GM19035 (cell line): ENCODE data around the gene LCP1.

Source experiments
- ATAC-seq: cut with Tn5 transposase; IDR thresholded peaks from one replicate; pipeline ENCODE4 v1.9.1; 2021; ENCODE audit not compliant: unreplicated experiment

LCP1 gene

GRCh38 chr13:46183018-46183946 is 1.3 kb upstream of the LCP1 start:
- no peak for ATAC-seq

GRCh38 chr13:46182491-46182877 is 507 bp upstream of the LCP1 start:
- no peak for ATAC-seq

DNA sequence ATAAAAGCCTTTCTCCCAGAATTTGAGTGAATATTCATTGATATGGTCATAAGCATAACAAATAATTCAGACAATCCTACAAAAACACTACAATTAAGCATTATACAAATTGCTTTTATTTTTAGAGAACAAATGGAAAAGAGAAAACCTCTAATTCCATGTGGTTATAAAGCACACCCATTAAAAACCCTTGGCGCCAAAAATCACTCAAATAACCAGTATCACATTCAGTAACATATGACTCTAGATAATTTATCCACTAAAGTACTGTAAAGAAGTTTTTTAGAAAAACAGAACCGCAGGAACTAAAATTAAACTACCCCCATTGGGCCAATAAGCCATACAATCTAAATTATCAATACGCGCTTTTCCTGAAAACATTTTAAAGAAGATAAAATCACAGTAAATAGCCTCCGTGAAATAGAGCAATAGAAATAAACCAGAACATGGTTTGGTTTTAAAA is 569 bp downstream of the LCP1 start:
- ATAC-seq: no peak

DNA sequence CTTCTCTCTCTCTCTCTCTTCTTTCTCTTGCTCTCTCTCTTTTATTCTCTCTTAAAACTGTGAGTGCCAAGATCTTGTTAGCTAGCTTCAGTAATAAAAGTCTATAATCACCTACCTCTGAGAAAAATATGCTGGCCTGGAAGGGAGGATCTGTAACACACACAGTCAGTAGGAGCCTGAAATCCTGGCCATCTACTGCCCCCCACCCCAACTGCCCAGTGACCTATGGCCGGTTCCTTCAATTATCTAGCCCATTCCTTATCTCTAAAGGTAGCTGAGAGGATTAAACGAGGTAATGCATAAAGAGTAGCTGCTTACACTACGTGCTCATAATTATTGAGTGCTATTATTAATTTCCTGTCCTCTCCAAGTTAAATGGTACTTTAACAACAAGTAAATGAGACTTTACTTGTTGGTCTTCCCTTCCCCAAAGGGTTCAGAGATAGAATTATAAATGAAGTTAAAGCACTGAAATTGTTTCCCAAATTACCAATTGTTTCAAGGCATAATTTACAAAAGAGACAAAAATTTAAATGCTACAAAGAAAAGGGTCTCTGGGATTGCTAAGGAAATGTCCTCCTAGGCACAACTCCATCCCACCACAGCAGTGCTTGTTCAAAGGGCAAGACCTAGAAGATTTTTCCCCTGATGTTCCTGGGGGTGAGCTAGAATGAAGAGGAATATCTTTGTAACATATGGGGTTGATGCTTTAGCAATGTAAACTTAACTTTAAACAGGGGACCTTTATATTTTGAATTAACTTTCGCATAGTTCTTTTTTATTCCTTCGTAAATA is 1.8 kb downstream of the LCP1 start:
- ATAC-seq: no peak

- ATAC-seq: no peak
Measured at GRCh38 chr13:46179491-46179908, 2.5 kb downstream of the LCP1 start.

DNA sequence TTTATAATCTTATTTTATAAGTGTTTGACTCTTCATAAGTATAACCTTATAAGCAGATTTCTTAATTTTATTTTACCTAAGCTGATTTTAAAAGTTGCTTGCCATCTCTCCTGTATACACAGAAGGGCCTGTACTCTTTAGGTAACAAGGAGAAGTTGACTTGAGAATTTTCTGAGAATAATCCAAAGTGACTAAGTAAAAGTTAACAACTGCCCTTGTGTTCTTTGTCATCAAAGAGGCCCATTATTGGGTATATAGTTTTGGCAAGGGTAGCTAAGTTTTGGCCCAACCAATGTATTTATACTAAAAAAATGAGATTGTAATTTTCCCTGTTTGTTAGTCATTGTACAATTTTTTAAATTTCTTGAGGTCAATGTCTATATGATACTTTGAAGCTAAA is 3.2 kb downstream of the LCP1 start:
- ATAC-seq: no peak

DNA sequence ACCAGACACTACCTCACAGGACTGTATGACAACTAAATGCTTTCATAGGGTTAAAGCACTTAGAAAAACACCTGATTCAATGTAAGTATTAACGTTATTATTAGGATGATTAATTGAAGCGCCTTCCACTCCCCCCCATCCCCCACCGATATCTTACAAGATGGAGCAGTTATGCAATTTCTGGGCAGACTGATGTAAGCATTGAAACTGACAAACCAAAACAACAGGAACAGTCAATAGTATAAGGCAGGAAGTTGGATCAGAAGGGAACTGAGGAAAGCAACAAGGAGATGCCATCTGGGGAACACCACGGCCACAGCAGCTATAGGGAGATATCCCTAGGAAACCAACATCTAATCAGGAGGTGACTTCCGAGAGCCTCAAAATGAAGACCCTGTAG is 3.8 kb downstream of the LCP1 start:
- no peak for ATAC-seq

- ATAC-seq: peak; percentile 39
Measured at GRCh38 chr13:46176756-46177155, 5.2 kb downstream of the LCP1 start.

DNA sequence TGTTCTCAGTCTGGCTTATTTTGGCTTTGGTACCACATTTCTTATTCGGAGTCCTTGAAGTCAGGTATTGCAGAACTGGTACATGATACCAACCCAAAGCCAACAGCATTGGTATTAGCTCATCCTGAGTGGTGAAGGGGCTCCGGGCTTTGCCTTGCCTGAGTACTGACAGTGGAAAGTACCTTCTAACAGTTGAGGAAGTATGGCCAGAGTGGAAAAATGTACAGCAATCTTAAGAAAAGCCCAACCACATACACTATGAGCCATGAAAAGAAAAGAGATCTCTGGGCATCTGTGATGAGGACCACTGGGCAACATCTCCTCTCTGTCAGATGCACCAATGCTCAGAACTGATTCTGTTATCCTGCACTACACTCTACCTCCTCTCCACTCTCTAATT is 8.3 kb downstream of the LCP1 start:
- ATAC-seq: peak; percentile 30

GRCh38 chr13:46172531-46172991 is 9.4 kb downstream of the LCP1 start:
- no peak for ATAC-seq

GRCh38 chr13:46171739-46172138 is 10.2 kb downstream of the LCP1 start:
- ATAC-seq: no peak

- ATAC-seq: no peak
Measured at GRCh38 chr13:46171217-46171616, 10.8 kb downstream of the LCP1 start.

GRCh38 chr13:46170687-46171086 is 11.3 kb downstream of the LCP1 start:
- ATAC-seq: no peak

DNA sequence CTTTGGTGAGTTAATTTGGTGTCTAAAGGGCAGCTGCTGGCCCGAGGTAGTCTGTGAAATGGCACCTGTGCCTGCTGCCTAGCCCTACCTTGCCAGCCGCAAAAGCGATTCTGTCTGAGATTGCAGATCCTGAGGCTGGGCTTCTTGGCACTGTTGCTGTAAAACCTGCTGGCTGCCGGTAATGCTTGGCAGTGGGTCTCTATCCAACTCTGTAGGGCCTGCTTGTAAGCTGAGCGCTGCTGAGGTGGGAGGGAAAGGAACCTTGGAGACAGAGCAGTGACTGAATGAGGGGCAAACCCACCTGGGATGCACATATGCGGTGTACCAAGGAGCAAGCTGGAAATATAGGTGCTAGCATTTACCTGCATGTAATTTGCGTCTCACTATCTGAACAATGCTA is 11.7 kb downstream of the LCP1 start:
- ATAC-seq: no peak

DNA sequence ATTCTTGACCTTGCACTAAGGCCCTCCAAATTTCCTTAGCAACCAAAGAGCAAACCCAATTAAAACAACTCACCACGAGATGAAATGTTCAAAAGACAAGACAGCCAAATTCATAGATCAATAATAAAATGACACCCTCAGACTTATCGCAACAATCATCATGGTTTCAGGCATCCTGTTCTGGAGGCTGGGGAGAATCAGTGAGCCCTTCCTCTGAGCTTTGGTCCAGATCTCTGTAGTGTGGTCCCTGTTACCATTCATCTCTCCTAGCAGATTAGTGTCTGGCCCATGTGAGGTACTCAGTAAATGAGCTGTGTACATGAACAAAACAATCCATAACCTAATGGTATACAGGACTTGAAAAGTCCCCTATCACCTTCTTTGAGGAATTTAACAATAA is 12.2 kb downstream of the LCP1 start:
- no peak for ATAC-seq

DNA sequence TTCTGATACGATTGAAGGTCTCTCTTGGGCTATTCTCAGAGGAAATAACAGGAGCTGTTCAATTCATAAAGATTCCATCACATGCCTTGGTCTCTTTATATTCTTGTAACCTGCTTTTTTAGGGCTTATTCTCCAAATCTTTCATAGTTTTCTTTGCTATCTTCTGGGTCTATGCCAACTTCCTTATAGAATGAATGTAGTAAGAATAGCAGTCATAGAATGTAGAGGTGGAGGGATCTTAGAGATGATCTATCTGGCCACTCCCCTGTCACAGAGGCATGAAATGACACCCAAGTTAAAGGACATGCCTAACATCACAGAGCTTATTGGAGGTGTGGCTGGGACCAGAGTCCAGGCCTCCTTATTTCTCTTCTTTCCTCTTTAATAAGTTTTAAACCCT is 13.2 kb downstream of the LCP1 start:
- ATAC-seq: no peak

DNA sequence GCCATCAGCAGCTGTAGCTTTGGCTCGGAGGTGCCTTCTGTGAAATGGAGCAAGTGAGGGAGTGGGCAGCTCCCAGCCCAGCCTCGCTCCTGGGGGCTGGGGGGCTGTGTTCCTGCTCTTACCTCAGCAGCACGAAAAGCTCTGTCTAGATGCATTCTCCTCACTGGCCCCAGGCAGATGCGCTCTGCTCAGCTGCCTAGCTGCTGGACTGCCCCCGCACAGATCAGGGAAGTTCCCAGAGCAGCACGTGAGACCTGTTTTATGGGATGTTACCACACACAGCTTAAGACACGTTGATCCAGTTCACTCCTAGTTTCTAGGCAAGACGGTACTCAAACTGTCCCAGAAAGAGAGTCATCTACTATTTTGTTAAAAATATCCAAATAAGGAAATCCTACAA is 13.6 kb downstream of the LCP1 start:
- no peak for ATAC-seq

GRCh38 chr13:46166947-46167610 is 14.9 kb downstream of the LCP1 start:
- ATAC-seq: no peak

DNA sequence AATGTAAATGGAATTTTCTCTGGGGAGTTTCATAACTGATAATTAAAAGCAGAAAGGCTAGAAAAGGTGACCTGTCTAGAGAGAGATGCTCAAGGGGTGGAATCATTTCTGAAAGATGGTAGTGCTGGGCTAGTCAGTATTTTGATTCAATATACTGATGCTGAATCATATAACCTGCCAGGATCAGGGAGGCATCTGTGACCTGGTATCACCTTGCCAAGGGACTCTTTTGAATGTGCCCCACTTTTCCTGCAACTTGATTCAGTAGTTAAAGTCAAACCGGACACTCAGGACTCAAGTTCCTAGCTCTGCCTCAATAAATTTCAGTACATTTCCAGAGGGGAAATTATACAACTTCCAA is 15.8 kb downstream of the LCP1 start:
- no peak for ATAC-seq

- no peak for ATAC-seq
Measured at GRCh38 chr13:46165485-46166223, 16.3 kb downstream of the LCP1 start.

DNA sequence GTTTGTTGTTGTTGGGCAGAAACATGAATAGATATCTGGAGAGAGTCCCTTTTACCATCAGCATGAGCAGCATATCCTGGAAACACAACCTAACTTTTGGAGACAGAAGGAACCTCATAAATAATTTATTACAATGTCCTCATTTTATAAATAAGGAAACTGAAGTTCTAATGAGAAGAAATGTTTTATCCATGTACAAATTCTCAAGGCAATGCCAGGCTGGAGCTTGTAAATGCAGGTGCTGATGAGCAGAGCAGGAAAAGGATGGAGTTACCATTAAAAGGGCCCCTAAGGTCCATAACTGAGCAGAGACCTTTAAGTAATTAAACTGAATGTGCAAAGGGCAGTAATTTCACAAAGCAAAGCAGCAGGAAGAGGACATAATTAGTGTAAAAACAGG is 17.3 kb downstream of the LCP1 start:
- ATAC-seq: no peak
